ENCODE measurements around the gene PHLPP1. TPM values are rescaled to one million over a fixed set of nuclear protein-coding genes. Genes with fewer than 3 reads are reported as not detected.

Gene PHLPP1
- total RNA-seq, 1 experiment from 2014 or later: 14.1 TPM

DNA sequence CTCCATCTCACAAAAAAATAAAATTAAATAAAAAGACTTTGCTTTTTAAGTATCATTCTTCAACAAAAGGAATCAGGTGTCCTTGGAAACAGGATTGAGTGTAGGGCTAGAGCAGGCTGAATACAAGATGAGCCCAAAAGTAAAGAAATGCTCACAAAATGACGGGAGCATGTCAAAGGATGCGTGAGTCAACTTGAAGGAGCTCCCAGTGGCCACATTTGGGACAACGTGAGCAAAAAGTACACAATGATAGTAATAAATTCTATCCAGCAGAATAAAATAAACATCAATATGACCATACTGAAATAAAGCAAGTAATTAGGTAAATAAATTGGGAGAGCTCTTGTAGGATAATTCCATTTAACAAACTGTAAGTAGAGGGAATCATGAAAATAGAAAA lies 220.7 kb downstream of the PHLPP1 start:
- POLR2A ChIA-PET (ENCODE audit: unreplicated experiment): interaction anchor here (0.8 kb wide), 1 partner anchor 39 kb away, joined by 6 read pairs; no protein-coding TSS in a partner anchor
- Histone ChIP-seq H3K27ac (ENCODE audit: low read length) (peak overlapping the region; percentile 65), H3K9ac (ENCODE audit: low read length) (no peak overlapping the region), H4K20me1 (ENCODE audit: low read length) (no peaks in the 10 kb centered on the region), H3K36me3 (ENCODE audit: low read depth, low read length) (no peaks in the 10 kb centered on the region), H3F3A (ENCODE audit: low read length, unreplicated experiment) (no peaks in the 10 kb centered on the region), H3K9me2 (replicated peaks; ENCODE audit: low read length) (no peaks in the 10 kb centered on the region), H3K4me1 (ENCODE audit: insufficient read depth, low read length) (peaks cover 48% of the 10 kb centered on the region), H3K4me2 (ENCODE audit: low read length) (peak overlapping the region; percentile 64), H3K4me3 (ENCODE audit: low read length) (no peak overlapping the region), H3K27me3 (ENCODE audit: low read length) (no peaks in the 10 kb centered on the region), H3K9me3 (ENCODE audit: low read length) (no peaks in the 10 kb centered on the region), H2AFZ (ENCODE audit: low read length) (no peak overlapping the region), H3K79me2 (ENCODE audit: low read length) (no peaks in the 10 kb centered on the region)
- DNase-seq: peak; percentile 68
- BruUV-seq (replicated peaks): no TSS peak
- CTCF ChIA-PET: interaction anchor here (0.6 kb wide), 2 partner anchors 221 to 298 kb away, joined by 3 to 4 read pairs; partner anchors contain the start of gene PHLPP1
- ATAC-seq: peak; percentile 50
- intact Hi-C loops (cut with micrococcal nuclease): loop anchor here (2.0 to 5.0 kb wide), 3 partner anchors 39 to 54 kb away; no protein-coding TSS in a partner anchor
- TF ChIP-seq, protein P1, sequence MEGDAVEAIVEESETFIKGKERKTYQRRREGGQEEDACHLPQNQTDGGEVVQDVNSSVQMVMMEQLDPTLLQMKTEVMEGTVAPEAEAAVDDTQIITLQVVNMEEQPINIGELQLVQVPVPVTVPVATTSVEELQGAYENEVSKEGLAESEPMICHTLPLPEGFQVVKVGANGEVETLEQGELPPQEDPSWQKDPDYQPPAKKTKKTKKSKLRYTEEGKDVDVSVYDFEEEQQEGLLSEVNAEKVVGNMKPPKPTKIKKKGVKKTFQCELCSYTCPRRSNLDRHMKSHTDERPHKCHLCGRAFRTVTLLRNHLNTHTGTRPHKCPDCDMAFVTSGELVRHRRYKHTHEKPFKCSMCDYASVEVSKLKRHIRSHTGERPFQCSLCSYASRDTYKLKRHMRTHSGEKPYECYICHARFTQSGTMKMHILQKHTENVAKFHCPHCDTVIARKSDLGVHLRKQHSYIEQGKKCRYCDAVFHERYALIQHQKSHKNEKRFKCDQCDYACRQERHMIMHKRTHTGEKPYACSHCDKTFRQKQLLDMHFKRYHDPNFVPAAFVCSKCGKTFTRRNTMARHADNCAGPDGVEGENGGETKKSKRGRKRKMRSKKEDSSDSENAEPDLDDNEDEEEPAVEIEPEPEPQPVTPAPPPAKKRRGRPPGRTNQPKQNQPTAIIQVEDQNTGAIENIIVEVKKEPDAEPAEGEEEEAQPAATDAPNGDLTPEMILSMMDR (conservative IDR thresholded peaks at IDR 0.05; ENCODE audit: low read depth, low read length): peak; percentile 24; the same call in 1 of the 2 replicates
- TF ChIP-seq EZH2 (IDR thresholded peaks at IDR 0.05; ENCODE audit: low read length, unreplicated experiment): no peak
- TF ChIP-seq EZH2phosphoT487 (IDR thresholded peaks at IDR 0.05; ENCODE audit: borderline replicate concordance, low read length): no peak

DNA sequence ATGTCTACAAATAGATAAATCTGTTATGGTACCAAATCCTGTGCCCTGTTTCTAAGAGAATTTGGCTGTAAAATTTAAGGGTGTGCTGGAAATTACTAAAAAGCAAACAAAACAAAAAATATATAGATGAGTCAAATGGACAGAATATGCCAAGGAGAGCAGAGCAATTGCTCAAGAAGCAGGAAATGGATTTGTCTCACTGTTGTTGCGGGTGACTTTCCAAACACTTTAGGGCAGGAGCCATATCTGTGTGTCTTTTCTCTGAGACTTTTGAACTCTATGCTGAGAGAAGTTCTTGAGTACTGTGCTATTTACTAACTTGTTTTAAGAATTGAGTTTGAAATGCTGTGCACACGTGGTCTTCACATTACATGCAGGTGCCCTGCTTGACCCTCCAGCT lies 221.7 kb downstream of the PHLPP1 start:
- ChIA-PET CTCF (no interaction called here), POLR2A (ENCODE audit: unreplicated experiment) (no interaction called here)
- H3K36me3 ChIP-seq (ENCODE audit: low read depth, low read length): no peaks in the 10 kb centered on the region
- intact Hi-C loops (cut with micrococcal nuclease): loop anchor here (2.0 to 5.0 kb wide), 3 partner anchors 40 to 55 kb away; no protein-coding TSS in a partner anchor
- H3K9me2 ChIP-seq (replicated peaks; ENCODE audit: low read length): no peaks in the 10 kb centered on the region
- no peaks in the 10 kb centered on the region for H4K20me1 ChIP-seq (ENCODE audit: low read length)
- no peaks in the 10 kb centered on the region for H3F3A ChIP-seq (ENCODE audit: low read length, unreplicated experiment)
- no peaks in the 10 kb centered on the region for H3K27me3 ChIP-seq (ENCODE audit: low read length)
- no peak overlapping the region for H2AFZ ChIP-seq (ENCODE audit: low read length)
- peaks cover 48% of the 10 kb centered on the region for H3K4me1 ChIP-seq (ENCODE audit: insufficient read depth, low read length)
- H3K4me3 ChIP-seq (ENCODE audit: low read length): no peak overlapping the region
- H3K4me2 ChIP-seq (ENCODE audit: low read length): peak overlapping the region; percentile 64
- no peaks in the 10 kb centered on the region for H3K9me3 ChIP-seq (ENCODE audit: low read length)
- no TSS peak for BruUV-seq (replicated peaks)
- H3K79me2 ChIP-seq (ENCODE audit: low read length): no peaks in the 10 kb centered on the region
- ATAC-seq (peak; percentile 84), DNase-seq (peak; percentile 72)
- H3K9ac ChIP-seq (ENCODE audit: low read length): peak overlapping the region; percentile 18; the same call in 1 of the 2 replicates
- TF ChIP-seq EZH2 (IDR thresholded peaks at IDR 0.05; ENCODE audit: low read length, unreplicated experiment) (no peak), EZH2phosphoT487 (IDR thresholded peaks at IDR 0.05; ENCODE audit: borderline replicate concordance, low read length) (no peak)
- TF ChIP-seq, protein P1 (conservative IDR thresholded peaks at IDR 0.05; ENCODE audit: low read depth, low read length): no peak
- H3K27ac ChIP-seq (ENCODE audit: low read length): peak overlapping the region; percentile 65

DNA sequence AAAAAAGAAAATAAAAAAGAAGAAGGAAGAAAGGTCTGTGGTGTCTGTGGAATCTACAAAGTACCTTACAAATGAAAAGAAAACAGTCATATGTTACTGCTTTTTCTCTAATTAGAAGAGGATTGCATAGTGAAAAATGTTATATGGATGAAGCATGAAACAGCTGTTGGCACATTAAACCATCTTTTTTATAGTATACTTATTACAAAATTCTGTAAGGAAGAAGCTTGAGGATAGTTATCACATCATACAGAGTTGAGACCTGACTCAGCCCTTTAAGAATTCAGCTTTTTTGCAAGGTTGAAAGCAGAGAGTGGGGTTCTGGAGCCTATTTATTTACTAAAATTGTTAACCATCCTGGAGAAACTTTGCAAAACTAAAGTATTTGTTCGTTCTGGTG lies 222.7 kb downstream of the PHLPP1 start:
- ChIA-PET POLR2A (ENCODE audit: unreplicated experiment) (no interaction called here), CTCF (no interaction called here)
- Histone ChIP-seq H4K20me1 (ENCODE audit: low read length) (no peaks in the 10 kb centered on the region), H3K4me2 (ENCODE audit: low read length) (peak overlapping the region; percentile 23; the same call in 1 of the 2 replicates), H3K9me2 (replicated peaks; ENCODE audit: low read length) (no peaks in the 10 kb centered on the region), H3K4me3 (ENCODE audit: low read length) (no peak overlapping the region), H3K79me2 (ENCODE audit: low read length) (no peaks in the 10 kb centered on the region), H3K9me3 (ENCODE audit: low read length) (no peaks in the 10 kb centered on the region), H3K36me3 (ENCODE audit: low read depth, low read length) (no peaks in the 10 kb centered on the region), H3F3A (ENCODE audit: low read length, unreplicated experiment) (no peaks in the 10 kb centered on the region), H3K9ac (ENCODE audit: low read length) (no peak overlapping the region), H3K4me1 (ENCODE audit: insufficient read depth, low read length) (peaks cover 46% of the 10 kb centered on the region), H3K27me3 (ENCODE audit: low read length) (no peaks in the 10 kb centered on the region), H2AFZ (ENCODE audit: low read length) (no peak overlapping the region), H3K27ac (ENCODE audit: low read length) (peak overlapping the region; percentile 65)
- intact Hi-C loops (cut with micrococcal nuclease): loop anchor here (5.0 kb wide), 2 partner anchors 39 to 56 kb away; no protein-coding TSS in a partner anchor
- TF ChIP-seq EZH2phosphoT487 (IDR thresholded peaks at IDR 0.05; ENCODE audit: borderline replicate concordance, low read length) (no peak), EZH2 (IDR thresholded peaks at IDR 0.05; ENCODE audit: low read length, unreplicated experiment) (no peak)
- TF ChIP-seq, protein P1 (conservative IDR thresholded peaks at IDR 0.05; ENCODE audit: low read depth, low read length): no peak
- ATAC-seq (0 out of 2 replicates have a peak, but pooled peaks have one; percentile 11), DNase-seq (peak; percentile 25)
- BruUV-seq (replicated peaks): no TSS peak

All from PC-3 (cell line).